ENCODE data around the gene GATD1. TPM values are rescaled to one million over a fixed set of nuclear protein-coding genes. Genes with fewer than 3 reads are reported as not detected.
A peak's percentile ranks its signal among the peaks of the same experiment; 100 is the strongest.

GATD1 gene
- total RNA-seq, 4 donors from 2014 or later, result 20.2 to 38.7 (median 21.6) TPM

GRCh38 chr11:729492-730074 is 47.7 kb downstream of the GATD1 start:
- H3K27me3 ChIP-seq, result peaks cover 0 to 44% (median 0%) of the 10 kb centered on the region in 4 donors
- H3K9me3 ChIP-seq, result no peaks in the 10 kb centered on the region
- DNase-seq, result no peak
- WGBS, 2 donors, result 23 to 27% methylated on average over 3 to 5 of the region's 17 CpGs
- intact Hi-C loops (cut with DNase I), result loop anchor here (10.0 kb wide), 1 partner anchor 65 kb away; no protein-coding TSS in a partner anchor
- peak overlapping the region in 3 of 4 donors; percentile 3 to 88 (median 62) for H3K27ac ChIP-seq
- H3K4me3 ChIP-seq, result no peak overlapping the region
- TF ChIP-seq POLR2A (IDR thresholded peaks at IDR 0.05) (no peak), CTCF (IDR thresholded peaks at IDR 0.05) (no peak)
- peaks cover 33 to 53% (median 45%) of the 10 kb centered on the region in 3 donors for H3K4me1 ChIP-seq
- H3K36me3 ChIP-seq, result peaks cover 0 to 14% (median 0%) of the 10 kb centered on the region in 3 donors

GRCh38 chr11:728901-729491 is 48.3 kb downstream of the GATD1 start:
- Histone ChIP-seq H3K9me3 (no peaks in the 10 kb centered on the region), H3K27ac (peak overlapping the region; percentile 3 to 88 (median 68)), H3K27me3 (peaks cover 0 to 50% (median 0%) of the 10 kb centered on the region in 4 donors), H3K4me1 (peaks cover 33 to 58% (median 45%) of the 10 kb centered on the region in 3 donors), H3K4me3 (no peak overlapping the region), H3K36me3 (peaks cover 0 to 20% (median 2%) of the 10 kb centered on the region in 3 donors)
- intact Hi-C loops (cut with DNase I), result loop anchor here (10.0 kb wide), 1 partner anchor 64 kb away; no protein-coding TSS in a partner anchor
- TF ChIP-seq CTCF (IDR thresholded peaks at IDR 0.05), result no peak
- TF ChIP-seq POLR2A (IDR thresholded peaks at IDR 0.05), result no peak
- WGBS, 2 donors, result 78% methylated on average over 13 of the region's 15 CpGs; no CpG with 5 or more reads in 1 of the 2 donors
- DNase-seq, result no peak

- no peak overlapping the region for H3K4me3 ChIP-seq
- peak overlapping the region; percentile 75 to 88 (median 78) for H3K27ac ChIP-seq
- H3K9me3 ChIP-seq, result no peaks in the 10 kb centered on the region
- peaks cover 33 to 60% (median 45%) of the 10 kb centered on the region in 3 donors for H3K4me1 ChIP-seq
- DNase-seq, result no peak
- peaks cover 0 to 52% (median 0%) of the 10 kb centered on the region in 4 donors for H3K27me3 ChIP-seq
- intact Hi-C loops (cut with DNase I), result loop anchor here (10.0 kb wide), 1 partner anchor 63 kb away; no protein-coding TSS in a partner anchor
- TF ChIP-seq CTCF (IDR thresholded peaks at IDR 0.05), result peak; percentile 96 to 99 (median 98)
- no peak for TF ChIP-seq POLR2A (IDR thresholded peaks at IDR 0.05)
- WGBS, 2 donors, result 51 to 90% methylated on average over 2 to 8 of the region's 31 CpGs
- peaks cover 0 to 28% (median 8%) of the 10 kb centered on the region in 3 donors for H3K36me3 ChIP-seq
Observed at GRCh38 chr11:727859-728748, 49.2 kb downstream of the GATD1 start.

GRCh38 chr11:727281-727701 is 50.0 kb downstream of the GATD1 start:
- Histone ChIP-seq H3K27me3 (peaks cover 0 to 60% (median 0%) of the 10 kb centered on the region in 4 donors), H3K27ac (peak overlapping the region; percentile 75 to 88 (median 78)), H3K36me3 (peaks cover 0 to 37% (median 8%) of the 10 kb centered on the region in 3 donors), H3K4me1 (peaks cover 33 to 68% (median 45%) of the 10 kb centered on the region in 3 donors), H3K4me3 (no peak overlapping the region), H3K9me3 (no peaks in the 10 kb centered on the region)
- TF ChIP-seq CTCF (IDR thresholded peaks at IDR 0.05), result no peak
- TF ChIP-seq POLR2A (IDR thresholded peaks at IDR 0.05), result no peak
- no peak for DNase-seq
- intact Hi-C loops (cut with DNase I), result loop anchor here (10.0 kb wide), 1 partner anchor 62 kb away; no protein-coding TSS in a partner anchor
- WGBS, 2 donors, result 87% methylated on average over 12 of the region's 12 CpGs; no CpG with 5 or more reads in 1 of the 2 donors

All from esophagus squamous epithelium (tissue), 5 donors.